K562 (cell line): ENCODE measurements around the gene GATAD2B.

Source experiments
- BRF1 ChIP-seq: IDR thresholded peaks from 3 replicates; pipeline ENCODE4 v1.6.1; 2011; ENCODE audit warnings: borderline replicate concordance, mild to moderate bottlenecking; ENCODE audit not compliant: insufficient read length; ENCODE audit errors: extremely low read depth
- CTCF ChIP-seq, 3 experiments: IDR thresholded peaks in 2 of 3; conservative IDR thresholded peaks in 1 of 3; 2 replicates each; pipeline ENCODE4 v1.5.1; 2011 to 2012; ENCODE audit warnings: low read length in 3 of 3, mild to moderate bottlenecking in 3 of 3, control low read depth in 2 of 3, improper control_type of control experiment in 1 of 3, inconsistent platforms in 1 of 3, low read depth in 1 of 3, mixed read lengths in 1 of 3, moderate library complexity in 1 of 3; ENCODE audit not compliant: insufficient read depth in 2 of 3
- POLR2A ChIP-seq: fragments of 450-650 bp; conservative IDR thresholded peaks from 2 replicates; pipeline ENCODE4 v1.6.1; 2016
- SNRNP70 ChIP-seq: fragments of 200-400 bp; formaldehyde crosslinking; optimal IDR thresholded peaks from 2 replicates; pipeline ENCODE3; 2017; ENCODE audit warnings: low read depth, low read length
- ZNF143 ChIP-seq: sonication (generic); formaldehyde crosslinking; IDR thresholded peaks from 2 replicates; pipeline ENCODE4 v1.9.0; 2022; ENCODE audit warnings: mild to moderate bottlenecking, missing genetic modification reagents
- TF ChIP-seq, protein P1 (sequence below), 2 experiments: fragments of 450-650 bp; formaldehyde crosslinking in 1 of 2; IDR thresholded peaks; 2 replicates each; pipeline versions ENCODE4 v1.4.0 to v1.6.1; 2014 to 2020; ENCODE audit warnings: mild to moderate bottlenecking in 2 of 2, borderline replicate concordance in 1 of 2, low read depth in 1 of 2
- TF ChIP-seq, protein P2 (sequence below): IDR thresholded peaks from 3 replicates; pipeline ENCODE4 v1.6.1; 2011; ENCODE audit warnings: borderline replicate concordance, mild to moderate bottlenecking; ENCODE audit not compliant: insufficient read length, insufficient read depth

DNA sequence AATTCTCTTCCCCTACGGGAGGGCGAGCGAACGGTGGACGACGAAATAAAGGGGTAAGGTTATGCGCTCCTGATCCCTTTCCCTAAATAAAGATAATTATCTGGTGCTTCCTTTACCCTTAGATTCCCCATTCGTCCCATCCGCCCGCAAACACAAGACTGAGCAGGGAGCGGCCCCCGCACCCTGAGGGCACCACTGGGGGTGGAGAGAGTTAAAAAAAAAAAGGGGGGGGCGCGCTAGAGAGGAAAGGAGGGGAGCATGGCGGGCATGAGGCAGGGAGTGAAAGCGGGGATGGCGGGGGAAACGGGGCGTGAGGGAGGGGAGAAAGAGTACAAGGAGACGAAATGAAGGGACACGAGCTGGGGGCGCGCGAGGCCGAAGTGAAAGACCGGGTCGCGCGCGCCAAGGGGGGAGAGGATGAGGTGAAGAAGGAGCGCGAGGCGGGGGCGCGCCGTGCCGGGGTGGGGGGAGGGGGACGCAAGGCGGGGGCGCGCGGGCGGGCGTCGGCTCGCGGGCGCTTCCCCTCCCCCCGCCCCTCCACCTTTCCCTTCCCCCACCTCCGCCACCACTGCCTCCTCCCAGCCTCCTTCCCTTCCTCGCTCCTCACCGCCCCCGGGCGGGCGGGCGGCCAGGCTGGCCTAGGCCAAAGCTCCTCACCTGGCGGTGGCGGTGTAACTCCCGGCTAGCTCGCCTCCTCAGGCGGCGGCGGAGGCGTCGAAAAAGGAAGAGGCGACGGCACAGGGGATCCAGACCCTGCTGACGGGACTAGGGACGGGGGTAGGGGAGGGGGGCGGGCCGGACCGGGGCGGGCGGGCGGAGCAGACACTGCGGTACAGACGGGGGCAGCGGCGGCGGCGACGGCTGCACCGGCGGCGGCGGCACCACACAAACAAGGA is 448 bp downstream of the GATAD2B start:
- no peak for TF ChIP-seq BRF1
- no peak for TF ChIP-seq SNRNP70
- peak; percentile 74 for TF ChIP-seq POLR2A
- TF ChIP-seq, protein P1, sequence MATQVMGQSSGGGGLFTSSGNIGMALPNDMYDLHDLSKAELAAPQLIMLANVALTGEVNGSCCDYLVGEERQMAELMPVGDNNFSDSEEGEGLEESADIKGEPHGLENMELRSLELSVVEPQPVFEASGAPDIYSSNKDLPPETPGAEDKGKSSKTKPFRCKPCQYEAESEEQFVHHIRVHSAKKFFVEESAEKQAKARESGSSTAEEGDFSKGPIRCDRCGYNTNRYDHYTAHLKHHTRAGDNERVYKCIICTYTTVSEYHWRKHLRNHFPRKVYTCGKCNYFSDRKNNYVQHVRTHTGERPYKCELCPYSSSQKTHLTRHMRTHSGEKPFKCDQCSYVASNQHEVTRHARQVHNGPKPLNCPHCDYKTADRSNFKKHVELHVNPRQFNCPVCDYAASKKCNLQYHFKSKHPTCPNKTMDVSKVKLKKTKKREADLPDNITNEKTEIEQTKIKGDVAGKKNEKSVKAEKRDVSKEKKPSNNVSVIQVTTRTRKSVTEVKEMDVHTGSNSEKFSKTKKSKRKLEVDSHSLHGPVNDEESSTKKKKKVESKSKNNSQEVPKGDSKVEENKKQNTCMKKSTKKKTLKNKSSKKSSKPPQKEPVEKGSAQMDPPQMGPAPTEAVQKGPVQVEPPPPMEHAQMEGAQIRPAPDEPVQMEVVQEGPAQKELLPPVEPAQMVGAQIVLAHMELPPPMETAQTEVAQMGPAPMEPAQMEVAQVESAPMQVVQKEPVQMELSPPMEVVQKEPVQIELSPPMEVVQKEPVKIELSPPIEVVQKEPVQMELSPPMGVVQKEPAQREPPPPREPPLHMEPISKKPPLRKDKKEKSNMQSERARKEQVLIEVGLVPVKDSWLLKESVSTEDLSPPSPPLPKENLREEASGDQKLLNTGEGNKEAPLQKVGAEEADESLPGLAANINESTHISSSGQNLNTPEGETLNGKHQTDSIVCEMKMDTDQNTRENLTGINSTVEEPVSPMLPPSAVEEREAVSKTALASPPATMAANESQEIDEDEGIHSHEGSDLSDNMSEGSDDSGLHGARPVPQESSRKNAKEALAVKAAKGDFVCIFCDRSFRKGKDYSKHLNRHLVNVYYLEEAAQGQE (IDR thresholded peaks at IDR 0.05; ENCODE audit: borderline replicate concordance), result no peak
- TF ChIP-seq, protein P1 (CRISPR knock-in tag; IDR thresholded peaks at IDR 0.05; ENCODE audit: low read depth), result no peak
- TF ChIP-seq, protein P2, sequence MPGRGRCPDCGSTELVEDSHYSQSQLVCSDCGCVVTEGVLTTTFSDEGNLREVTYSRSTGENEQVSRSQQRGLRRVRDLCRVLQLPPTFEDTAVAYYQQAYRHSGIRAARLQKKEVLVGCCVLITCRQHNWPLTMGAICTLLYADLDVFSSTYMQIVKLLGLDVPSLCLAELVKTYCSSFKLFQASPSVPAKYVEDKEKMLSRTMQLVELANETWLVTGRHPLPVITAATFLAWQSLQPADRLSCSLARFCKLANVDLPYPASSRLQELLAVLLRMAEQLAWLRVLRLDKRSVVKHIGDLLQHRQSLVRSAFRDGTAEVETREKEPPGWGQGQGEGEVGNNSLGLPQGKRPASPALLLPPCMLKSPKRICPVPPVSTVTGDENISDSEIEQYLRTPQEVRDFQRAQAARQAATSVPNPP, result no peak
- TF ChIP-seq CTCF (IDR thresholded peaks at IDR 0.05 in 2 of 3, conservative IDR thresholded peaks at IDR 0.05 in 1 of 3; ENCODE audit: insufficient read depth in 2 of 3, low read depth in 1 of 3, low read length in 3 of 3), result peak; percentile 21 to 97 (median 68); a peak in 4 of 6 replicates
- TF ChIP-seq ZNF143 (CRISPR knock-in tag), result no peak
